SH-SY5Y (cell line): ENCODE results near the gene KYAT1.

Source experiments
- GATA2 ChIP-seq: IDR thresholded peaks from 2 replicates; pipeline ENCODE4 v1.6.1; 2011; ENCODE audit warnings: mild to moderate bottlenecking, low read depth, low read length
- GATA3 ChIP-seq: IDR thresholded peaks from 2 replicates; pipeline ENCODE4 v1.6.1; 2011; ENCODE audit warnings: low read depth, mild to moderate bottlenecking, low read length, moderate library complexity

DNA sequence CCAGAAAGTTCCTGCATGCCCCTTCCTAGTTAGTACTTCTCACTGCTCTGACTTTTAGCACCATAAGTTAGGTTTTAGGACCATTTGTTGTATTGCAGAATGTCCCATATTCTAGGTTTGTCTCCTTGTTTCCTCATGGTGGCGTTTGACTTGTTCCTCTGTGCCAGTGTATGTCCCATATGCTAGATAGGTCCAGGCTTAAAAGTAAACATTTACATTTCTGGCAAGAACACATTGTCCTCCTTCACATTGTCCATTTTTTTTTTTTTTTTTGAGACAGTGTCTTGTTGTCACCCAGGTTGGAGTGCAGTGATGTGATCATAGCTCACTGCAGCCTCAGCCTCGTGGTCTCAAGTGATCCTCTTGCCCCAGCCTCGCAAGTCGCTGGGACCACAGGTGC lies 79.3 kb downstream of the KYAT1 start:
- no peak for TF ChIP-seq GATA3
- TF ChIP-seq GATA2: no peak
